H1 (cell line): ENCODE data around the gene MTAP. TPM values are rescaled to one million over a fixed set of nuclear protein-coding genes. Genes with fewer than 3 reads are reported as not detected.

Experiments used
- CTCF ChIA-PET: fragments of 300-600 bp; sonication (Branson Sonifier 250); formaldehyde crosslinking; loops from one replicate; lab custom pipeline; 2021; ENCODE audit not compliant: partially characterized antibody; lab: Charles Lee
- POLR2A ChIA-PET: fragments of 300-600 bp; sonication (Branson Sonifier 250); formaldehyde crosslinking; loops from one replicate; lab custom pipeline; 2021; ENCODE audit warnings: inconsistent platforms; ENCODE audit not compliant: partially characterized antibody; lab: Charles Lee
- DNase-seq, 2 experiments: peaks; one replicate each; pipeline versions ENCODE4 v3.0.0 to v3.0.0-alpha.2; 2010 to 2022; ENCODE audit warnings: low spot score in 2 of 2, low read depth in 1 of 2, mixed read lengths in 1 of 2
- FAIRE-seq: peaks from 2 replicates; lab custom pipeline; 2011; peaks lifted over from hg19 to GRCh38; lab: Jason Lieb, UNC
- H2AFZ ChIP-seq: 2 replicates; pipeline ENCODE4 v1.8.1; 2012; ENCODE audit warnings: low read length, inconsistent platforms
- H2AK5ac ChIP-seq: 2 replicates; pipeline ENCODE4 v1.6.1; 2013; ENCODE audit warnings: low read depth, low read length
- H2BK120ac ChIP-seq: replicated peaks from 2 replicates; pipeline ENCODE3; 2013; ENCODE audit warnings: low read depth, low read length, inconsistent platforms
- H2BK12ac ChIP-seq: 2 replicates; pipeline ENCODE4 v1.6.1; 2013; ENCODE audit warnings: low read depth, low read length
- H2BK15ac ChIP-seq: 2 replicates; pipeline ENCODE4 v1.6.1; 2013; ENCODE audit warnings: low read length
- H2BK20ac ChIP-seq: 2 replicates; pipeline ENCODE4 v1.6.1; 2013; ENCODE audit warnings: low read length
- H2BK5ac ChIP-seq: 2 replicates; pipeline ENCODE4 v1.6.1; 2013; ENCODE audit warnings: low read depth, low read length
- H3K14ac ChIP-seq: 2 replicates; pipeline ENCODE4 v1.6.1; 2013; ENCODE audit warnings: inconsistent platforms; ENCODE audit not compliant: insufficient read length
- H3K18ac ChIP-seq: 2 replicates; pipeline ENCODE4 v1.6.1; 2013; ENCODE audit warnings: low read length; ENCODE audit errors: extremely low read depth
- H3K23ac ChIP-seq: 2 replicates; pipeline ENCODE4 v1.6.1; 2013; ENCODE audit warnings: inconsistent platforms; ENCODE audit not compliant: insufficient read length
- H3K23me2 ChIP-seq: 2 replicates; pipeline ENCODE4 v1.6.1; 2013; ENCODE audit warnings: low read depth, low read length
- H3K27ac ChIP-seq: 2 replicates; pipeline ENCODE4 v1.6.1; 2011; ENCODE audit warnings: low read depth, low read length, inconsistent platforms
- H3K27me3 ChIP-seq, 4 experiments: replicated peaks in 1 of 4; 1 replicate in 1 of 4; 2 replicates in 3 of 4; pipeline versions ENCODE4 v1.6.1 to v1.8.1; 2011 to 2013; ENCODE audit warnings: low read length in 3 of 4, mild to moderate bottlenecking in 3 of 4, inconsistent platforms in 2 of 4, mixed read lengths in 2 of 4, moderate library complexity in 1 of 4; ENCODE audit not compliant: control insufficient read depth in 3 of 4, insufficient read depth in 3 of 4; ENCODE audit errors: extremely low read depth in 1 of 4
- H3K36me3 ChIP-seq, 4 experiments: 2 replicates each; pipeline versions ENCODE4 v1.6.1 to v1.8.1; 2011 to 2013; ENCODE audit warnings: mild to moderate bottlenecking in 4 of 4, low read length in 3 of 4, moderate library complexity in 2 of 4, control low read depth in 1 of 4, inconsistent platforms in 1 of 4; ENCODE audit not compliant: insufficient read depth in 4 of 4, control insufficient read depth in 2 of 4
- H3K4ac ChIP-seq: replicated peaks from 2 replicates; pipeline ENCODE3; 2013; ENCODE audit warnings: low read length, low read depth, mixed read lengths, inconsistent platforms; ENCODE audit not compliant: insufficient read length
- H3K4me1 ChIP-seq, 4 experiments: replicated peaks in 1 of 4; 1 replicate in 1 of 4; 2 replicates in 3 of 4; pipeline versions ENCODE4 v1.6.1 to v1.8.1; 2011 to 2013; ENCODE audit warnings: low read length in 3 of 4, inconsistent platforms in 2 of 4, mixed read lengths in 1 of 4; ENCODE audit not compliant: insufficient read depth in 4 of 4, control insufficient read depth in 3 of 4
- H3K4me2 ChIP-seq, 2 experiments: 2 replicates each; pipeline versions ENCODE4 v1.6.1 to v1.8.1; 2011 to 2013; ENCODE audit warnings: low read depth in 2 of 2, low read length in 2 of 2, control low read depth in 1 of 2, inconsistent platforms in 1 of 2, mild to moderate bottlenecking in 1 of 2; ENCODE audit not compliant: insufficient read depth in 1 of 2
- H3K4me3 ChIP-seq, 4 experiments: fragments of 200-600, 300-600 bp in 1 of 4; sonication (generic), shearing (Covaris generic), sonication (Bioruptor Twin) in 1 of 4; 2 replicates each; pipeline versions ENCODE4 v1.5.1 to v1.8.1; 2011 to 2016; ENCODE audit warnings: low read length in 4 of 4, low read depth in 3 of 4, control low read depth in 2 of 4, inconsistent platforms in 2 of 4, mild to moderate bottlenecking in 2 of 4, mixed read lengths in 1 of 4, moderate library complexity in 1 of 4; ENCODE audit not compliant: insufficient read depth in 2 of 4; ENCODE audit errors: extremely low read depth in 1 of 4
- H3K56ac ChIP-seq: replicated peaks from 2 replicates; pipeline ENCODE3; 2013; ENCODE audit warnings: low read depth, mild to moderate bottlenecking, mixed read lengths, low read length, inconsistent platforms; ENCODE audit not compliant: insufficient read length
- H3K79me1 ChIP-seq: 2 replicates; pipeline ENCODE4 v1.6.1; 2013; ENCODE audit warnings: low read depth, low read length, control low read depth
- H3K79me2 ChIP-seq, 2 experiments: 2 replicates each; pipeline versions ENCODE4 v1.6.1 to v1.8.1; 2012 to 2013; ENCODE audit warnings: low read length in 2 of 2, mild to moderate bottlenecking in 2 of 2, inconsistent platforms in 1 of 2; ENCODE audit not compliant: insufficient read depth in 2 of 2, control insufficient read depth in 1 of 2
- H3K9ac ChIP-seq, 4 experiments: replicated peaks in 1 of 4; 1 replicate in 1 of 4; 2 replicates in 3 of 4; pipeline versions ENCODE4 v1.6.1 to v1.8.1; 2011 to 2013; ENCODE audit warnings: low read depth in 3 of 4, low read length in 3 of 4, control low read depth in 2 of 4, mild to moderate bottlenecking in 2 of 4, moderate library complexity in 2 of 4, inconsistent platforms in 1 of 4; ENCODE audit errors: extremely low read depth in 1 of 4
- H3K9me3 ChIP-seq, 2 experiments: 2 replicates each; pipeline versions ENCODE4 v1.6.1 to v1.8.1; 2012 to 2013; ENCODE audit warnings: mild to moderate bottlenecking in 2 of 2, moderate library complexity in 2 of 2, control low read depth in 1 of 2, inconsistent platforms in 1 of 2, low read depth in 1 of 2, low read length in 1 of 2, mixed read lengths in 1 of 2; ENCODE audit not compliant: insufficient read depth in 2 of 2
- H4K20me1 ChIP-seq, 2 experiments: replicated peaks in 1 of 2; 2 replicates each; pipeline versions ENCODE3 to v1.8.1; 2011 to 2013; ENCODE audit warnings: inconsistent platforms in 2 of 2, low read length in 2 of 2, mild to moderate bottlenecking in 1 of 2; ENCODE audit not compliant: insufficient read depth in 2 of 2, control insufficient read depth in 1 of 2
- H4K5ac ChIP-seq: 2 replicates; pipeline ENCODE4 v1.6.1; 2013; ENCODE audit warnings: low read length, low read depth, mixed read lengths, inconsistent platforms; ENCODE audit not compliant: insufficient read length
- H4K8ac ChIP-seq: 2 replicates; pipeline ENCODE4 v1.8.0; 2013; ENCODE audit warnings: mild to moderate bottlenecking, moderate library complexity, low read length, inconsistent platforms; ENCODE audit not compliant: insufficient read depth; ENCODE audit errors: extremely low read depth
- H4K91ac ChIP-seq: replicated peaks from 2 replicates; pipeline ENCODE3; 2013; ENCODE audit warnings: low read length, mixed read lengths, inconsistent platforms; ENCODE audit not compliant: insufficient read length
- ASH2L ChIP-seq: fragments of 200-600, 300-600 bp; sonication (generic); IDR thresholded peaks from one replicate; pipeline ENCODE4 v1.7.1; 2017; ENCODE audit warnings: low read length
- CBX8 ChIP-seq: fragments of 300-800, 300-1000 bp; sonication (generic); IDR thresholded peaks from 2 replicates; pipeline ENCODE4 v1.7.1; 2016; ENCODE audit warnings: low read depth, low read length, borderline replicate concordance
- FOSL1 ChIP-seq: IDR thresholded peaks from 2 replicates; pipeline ENCODE4 v1.6.1; 2011; ENCODE audit warnings: mild to moderate bottlenecking, low read depth, low read length, moderate library complexity; ENCODE audit not compliant: insufficient read depth
- KDM1A ChIP-seq: fragments of 200-600, 300-600 bp; sonication (generic); IDR thresholded peaks from 2 replicates; pipeline ENCODE4 v1.7.1; 2016; ENCODE audit warnings: mild to moderate bottlenecking, low read length, borderline replicate concordance
- POLR2AphosphoS5 ChIP-seq: IDR thresholded peaks from 2 replicates; pipeline ENCODE4 v1.6.1; 2011; ENCODE audit warnings: low read depth, low read length
- RAD21 ChIP-seq, 2 experiments: IDR thresholded peaks in 1 of 2; conservative IDR thresholded peaks in 1 of 2; 2 replicates each; pipeline ENCODE4 v1.6.1; 2011; ENCODE audit warnings: low read depth in 2 of 2, low read length in 2 of 2, improper control_type of control experiment in 1 of 2, inconsistent platforms in 1 of 2, mild to moderate bottlenecking in 1 of 2, moderate library complexity in 1 of 2
- RFX5 ChIP-seq: IDR thresholded peaks from 2 replicates; pipeline ENCODE4 v1.6.1; 2011; ENCODE audit warnings: low read depth, low read length, improper control_type of control experiment, borderline replicate concordance
- SIRT6 ChIP-seq: IDR thresholded peaks from one replicate; pipeline ENCODE4 v1.7.1; 2012; ENCODE audit warnings: low read length, inconsistent platforms
- TAF7 ChIP-seq: optimal IDR thresholded peaks from 2 replicates; pipeline ENCODE3; 2011; ENCODE audit warnings: low read depth, mild to moderate bottlenecking, inconsistent platforms, low read length, moderate library complexity, borderline replicate concordance
- TBP ChIP-seq: IDR thresholded peaks from 2 replicates; pipeline ENCODE4 v1.6.1; 2011; ENCODE audit warnings: low read depth, low read length, improper control_type of control experiment
- TEAD4 ChIP-seq: IDR thresholded peaks from 2 replicates; pipeline ENCODE4 v1.6.1; 2012; ENCODE audit warnings: low read depth, low read length, inconsistent platforms, mixed read lengths
- WGBS, 2 experiments: shearing (Covaris generic) in 1 of 2; methylation state at CpG; one replicate each; pipeline versions ENCODE4 v1.1.6 to v1.1.7; 2013 to 2015; ENCODE audit warnings: low lambda C conversion rate in 2 of 2, mixed read lengths in 2 of 2, inconsistent platforms in 1 of 2, low coverage in 1 of 2, missing lambda C conversion rate in 1 of 2; ENCODE audit not compliant: insufficient replicate concordance in 2 of 2, insufficient coverage in 1 of 2, insufficient read length in 1 of 2; ENCODE audit errors: extremely low coverage in 1 of 2, missing lambda C conversion rate in 1 of 2; 5-methylcytosine and 5-hydroxymethylcytosine counted together
- polyA plus RNA-seq, 7 experiments: library from polyadenylated mRNA; depleted of rRNA in 3 of 7; stranded (reverse) in 5 of 7; unstranded in 2 of 7; fragments of >200 nt in 5 of 7; fragments of 200-250 nt in 2 of 7; gene quantifications; 1 replicate in 5 of 7; 2 replicates in 1 of 7; 4 replicates in 1 of 7; pipeline versions ENCODE4 v1.2.1 to v1.2.3, GENCODE V29; 2011 to 2013; ENCODE audit warnings: missing spikeins in 2 of 7, mixed read lengths in 2 of 7
- total RNA-seq: library from RNA; stranded (reverse); fragmentation: NEBNext Ultra II Directional; extraction: Animal tissue kit (Norgen Biotek cat#: 25700); gene quantifications from 2 replicates; pipeline ENCODE4 v1.2.1, GENCODE V29; 2021

Gene MTAP
- total and polyA plus RNA-seq, 2 of the 8 experiments (the other 6 are each of a cell fraction or from before 2014, with no cell fraction given) = 16.4 to 100 TPM

- POLR2A ChIA-PET = no interaction called here
- Histone ChIP-seq H3K27me3 (no peaks in the 10 kb centered on the region), H2BK12ac (no peak overlapping the region), H2BK20ac (no peak overlapping the region), H2AK5ac (no peak overlapping the region), H2BK120ac (no peak overlapping the region), H4K5ac (no peak overlapping the region), H3K79me1 (no peaks in the 10 kb centered on the region; the same call in 1 of the 2 replicates), H3K18ac (no peak overlapping the region), H3K4ac (no peak overlapping the region), H3K9me3 (no peaks in the 10 kb centered on the region), H3K4me1 (no peaks in the 10 kb centered on the region), H2BK5ac (no peak overlapping the region), H3K23ac (no peak overlapping the region), H4K8ac (no peak overlapping the region), H3K14ac (no peak overlapping the region), H3K27ac (no peak overlapping the region), H3K36me3 (peaks cover 22 to 77% (median 47%) of the 10 kb centered on the region in 4 experiments), H3K56ac (no peak overlapping the region), H2AFZ (no peak overlapping the region), H4K91ac (no peak overlapping the region), H2BK15ac (no peak overlapping the region), H4K20me1 (no peaks in the 10 kb centered on the region), H3K4me3 (no peak overlapping the region), H3K4me2 (no peak overlapping the region), H3K79me2 (no peaks in the 10 kb centered on the region), H3K9ac (no peak overlapping the region), H3K23me2 (no peaks in the 10 kb centered on the region)
- FAIRE-seq (no peak), DNase-seq (no peak)
- CTCF ChIA-PET = interaction anchor here (1.7 kb wide), 1 partner anchor 49 kb away, joined by 6 read pairs; no protein-coding TSS in a partner anchor
- 83 to 100% methylated on average over 1 of the region's 1 CpG for WGBS, 2 experiments
- no peak for TF ChIP-seq KDM1A
- no peak for TF ChIP-seq RFX5
- no peak for TF ChIP-seq POLR2AphosphoS5
- no peak for TF ChIP-seq RAD21 (IDR thresholded peaks at IDR 0.05 in 1 of 2, conservative IDR thresholded peaks at IDR 0.05 in 1 of 2; ENCODE audit: low read depth in 2 of 2, low read length in 2 of 2)
- TF ChIP-seq TEAD4 = no peak
- no peak for TF ChIP-seq FOSL1
- TF ChIP-seq CBX8 = no peak
- TF ChIP-seq ASH2L = no peak
- TF ChIP-seq TBP = no peak
- TF ChIP-seq SIRT6 = no peak
- TF ChIP-seq TAF7 = no peak
These were observed 60.4 kb downstream of the MTAP start for GRCh38 chr9:21862871-21863270.
